ENCODE results near the gene PALLD.
"Not testable (repeated sequence)": the region's sequence is repeated elsewhere in the genome, so short reads cannot be mapped to it uniquely, and the experiment has no call there.

Gene PALLD

DNA sequence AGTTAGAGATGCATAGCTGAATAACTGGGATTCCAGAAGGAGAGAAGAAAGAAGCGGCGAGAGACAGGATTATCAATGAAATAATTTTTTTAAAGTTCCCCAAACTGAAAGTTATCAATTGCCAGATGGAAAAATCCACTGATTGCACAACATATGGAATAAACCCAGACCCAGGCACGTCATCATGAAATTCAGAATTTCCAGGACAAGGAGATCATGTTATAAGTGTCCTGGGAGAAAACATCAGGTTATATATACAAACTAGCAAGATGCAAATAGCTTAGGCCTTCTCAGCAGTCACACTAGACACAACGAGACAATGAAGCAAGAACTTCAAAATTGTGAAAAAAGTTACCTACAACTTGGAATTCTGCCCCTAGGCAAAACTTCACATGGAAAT is 200.0 kb downstream of the PALLD start:
- Mint-ChIP-seq H3K27me3 (no peaks in the 10 kb centered on the region), H3K36me3 (no peaks in the 10 kb centered on the region), H3K9me3 (no peaks in the 10 kb centered on the region), H3K27ac (no peak overlapping the region), H3K4me1 (no peaks in the 10 kb centered on the region), H3K4me3 (no peak overlapping the region)
- ATAC-seq: no peak

DNA sequence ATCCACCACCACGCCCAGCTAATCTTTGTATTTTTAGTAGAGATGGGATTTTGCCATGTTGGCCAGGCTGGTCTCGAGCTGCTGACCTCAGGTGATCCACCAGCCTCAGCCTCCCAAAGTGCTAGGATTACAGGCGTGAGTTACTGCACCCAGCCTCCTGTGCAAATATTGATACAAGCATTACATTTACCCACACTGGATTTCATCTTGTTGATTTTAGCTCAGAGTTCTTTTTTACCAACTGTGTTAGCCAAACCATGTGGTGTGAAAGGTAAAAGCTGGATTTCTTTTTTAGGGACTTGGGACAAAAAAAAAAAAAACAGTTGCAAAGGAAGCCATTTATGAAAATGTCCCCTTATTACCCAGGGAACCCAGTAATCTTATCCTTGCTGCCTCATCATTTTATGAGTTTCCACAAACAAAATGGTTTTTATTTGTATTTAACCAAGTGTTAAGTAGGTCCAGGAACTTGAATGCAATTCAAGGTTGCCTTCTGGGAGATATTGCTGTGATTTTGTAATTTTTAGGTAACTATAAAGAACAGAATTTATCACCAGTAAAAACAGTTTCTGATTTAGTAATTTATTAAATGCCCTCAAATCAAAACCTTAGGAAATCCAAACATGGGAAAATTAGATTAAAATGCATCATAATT is 202.5 kb downstream of the PALLD start:
- H3K9me3 Mint-ChIP-seq: no peaks in the 10 kb centered on the region
- H3K27ac Mint-ChIP-seq: no peak overlapping the region
- H3K4me3 Mint-ChIP-seq: no peak overlapping the region
- H3K4me1 Mint-ChIP-seq: no peaks in the 10 kb centered on the region
- no peaks in the 10 kb centered on the region for H3K27me3 Mint-ChIP-seq
- H3K36me3 Mint-ChIP-seq: no peaks in the 10 kb centered on the region
- no peak for ATAC-seq

DNA sequence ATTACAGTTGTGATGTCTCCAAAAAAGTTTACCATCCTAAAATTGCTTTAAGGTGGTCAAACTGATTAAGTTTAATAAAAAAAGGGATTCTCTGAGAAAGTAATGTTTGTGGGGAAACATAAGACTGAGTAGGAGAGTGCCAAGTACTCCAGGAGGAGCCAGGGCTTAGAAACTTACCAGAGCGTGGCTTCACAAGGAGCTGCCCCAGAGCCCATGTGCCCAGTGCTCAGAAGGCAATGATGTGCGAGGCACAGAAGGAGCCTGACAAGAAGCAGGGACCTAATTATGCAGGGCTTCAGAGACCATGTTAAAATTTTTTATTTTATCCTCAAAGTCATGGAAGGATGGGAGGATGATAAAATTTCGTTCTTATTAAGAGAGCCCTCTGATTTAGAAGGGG is 204.2 kb downstream of the PALLD start:
- no peak overlapping the region for H3K4me3 Mint-ChIP-seq

DNA sequence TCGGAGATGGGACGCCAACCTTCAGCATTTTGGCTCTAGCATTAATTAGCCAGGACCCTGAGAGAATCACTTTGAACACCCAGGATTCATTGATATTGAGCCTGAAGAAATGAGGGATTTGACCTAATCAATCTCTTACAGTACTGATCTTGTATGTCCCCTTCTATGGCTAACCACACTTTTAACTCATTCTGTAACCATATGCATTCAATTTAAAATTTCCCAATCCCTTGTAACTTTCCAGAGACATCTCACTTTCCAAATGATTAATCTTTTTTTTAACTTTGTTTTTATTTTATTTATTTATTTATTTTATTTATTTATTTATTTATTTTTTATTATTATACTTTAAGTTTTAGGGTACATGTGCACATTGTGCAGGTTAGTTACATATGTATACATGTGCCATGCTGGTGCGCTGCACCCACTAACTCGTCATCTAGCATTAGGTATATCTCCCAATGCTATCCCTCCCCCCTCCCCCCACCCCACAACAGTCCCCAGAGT is 205.8 kb downstream of the PALLD start:
- H3K4me3 Mint-ChIP-seq, H3K9me3 Mint-ChIP-seq, H3K36me3 Mint-ChIP-seq, ATAC-seq, H3K27ac Mint-ChIP-seq, H3K4me1 Mint-ChIP-seq, H3K27me3 Mint-ChIP-seq: not testable (repeated sequence)

More for the DNA sequence above, 204.2 kb downstream of the PALLD start:
- H3K9me3 Mint-ChIP-seq: no peaks in the 10 kb centered on the region
- ATAC-seq: no peak
- H3K4me1 Mint-ChIP-seq: no peaks in the 10 kb centered on the region
- H3K27ac Mint-ChIP-seq: no peak overlapping the region
- H3K36me3 Mint-ChIP-seq: no peaks in the 10 kb centered on the region
- no peaks in the 10 kb centered on the region for H3K27me3 Mint-ChIP-seq

DNA sequence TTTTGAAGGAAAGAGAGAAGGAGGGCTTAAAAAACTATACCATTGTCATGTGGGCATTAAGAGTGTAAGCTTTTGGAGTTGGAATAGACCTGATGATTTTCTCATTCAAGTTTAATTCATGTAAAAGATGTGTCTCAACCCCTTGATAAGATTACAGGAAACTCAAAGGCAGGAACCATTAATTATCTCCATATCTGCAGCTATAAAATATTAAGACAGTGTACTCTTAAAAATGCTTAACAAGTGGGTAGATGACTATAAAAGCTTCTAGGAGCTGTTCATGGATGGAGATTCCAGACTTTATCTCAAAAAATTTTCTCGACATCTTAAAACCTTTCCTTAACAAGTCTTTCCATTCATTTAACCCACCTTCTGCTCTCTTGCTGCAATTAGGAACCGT is 208.3 kb downstream of the PALLD start:
- Mint-ChIP-seq H3K4me1 (no peaks in the 10 kb centered on the region), H3K27ac (no peak overlapping the region), H3K27me3 (peaks cover 10% of the 10 kb centered on the region), H3K36me3 (no peaks in the 10 kb centered on the region), H3K4me3 (no peak overlapping the region), H3K9me3 (no peaks in the 10 kb centered on the region)
- no peak for ATAC-seq

DNA sequence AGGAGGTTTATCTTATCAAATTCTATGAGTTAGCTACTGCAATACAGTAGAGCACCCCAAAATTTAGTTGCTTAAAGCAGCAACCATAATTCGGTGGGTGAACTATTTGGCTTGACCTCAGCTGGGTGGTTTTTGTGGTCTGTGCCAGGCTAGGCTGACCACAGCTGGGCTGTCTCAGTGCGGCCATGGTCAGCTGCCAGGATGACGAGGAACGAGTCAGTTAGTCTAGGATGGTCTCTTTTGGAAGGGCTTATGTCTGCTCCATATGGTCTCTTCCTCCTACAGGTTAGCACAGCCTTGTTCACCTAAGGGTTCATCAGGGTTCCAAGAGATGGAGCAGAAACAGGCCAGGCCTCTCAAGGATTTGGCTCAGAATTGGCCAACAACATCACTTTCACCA is 210.4 kb downstream of the PALLD start:
- Mint-ChIP-seq H3K9me3 (no peaks in the 10 kb centered on the region), H3K4me3 (no peak overlapping the region), H3K27ac (no peak overlapping the region), H3K4me1 (peaks cover 5% of the 10 kb centered on the region), H3K27me3 (peaks cover 10% of the 10 kb centered on the region), H3K36me3 (no peaks in the 10 kb centered on the region)
- no peak for ATAC-seq

DNA sequence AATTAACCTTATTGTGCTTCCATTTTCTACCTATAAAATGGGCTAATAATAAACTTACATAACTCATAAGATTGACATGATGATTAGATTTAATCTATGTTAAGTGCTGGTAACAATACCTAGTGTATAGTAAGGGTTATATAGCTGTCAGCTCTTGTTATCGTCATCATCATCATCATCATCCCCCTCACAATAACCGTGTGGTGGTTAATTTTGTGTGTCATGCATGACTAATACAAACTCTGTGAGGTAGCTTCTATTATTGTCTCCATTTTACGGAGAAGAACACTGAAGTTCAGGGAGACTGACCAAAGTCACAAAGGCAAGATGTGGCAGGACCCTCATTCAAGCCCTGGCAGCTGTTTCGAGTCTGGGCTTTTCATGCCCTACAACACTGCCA is 211.3 kb downstream of the PALLD start:
- Mint-ChIP-seq H3K9me3 (no peaks in the 10 kb centered on the region), H3K4me3 (no peak overlapping the region), H3K4me1 (peaks cover 7% of the 10 kb centered on the region), H3K27me3 (peaks cover 10% of the 10 kb centered on the region), H3K36me3 (no peaks in the 10 kb centered on the region), H3K27ac (no peak overlapping the region)
- ATAC-seq: no peak

DNA sequence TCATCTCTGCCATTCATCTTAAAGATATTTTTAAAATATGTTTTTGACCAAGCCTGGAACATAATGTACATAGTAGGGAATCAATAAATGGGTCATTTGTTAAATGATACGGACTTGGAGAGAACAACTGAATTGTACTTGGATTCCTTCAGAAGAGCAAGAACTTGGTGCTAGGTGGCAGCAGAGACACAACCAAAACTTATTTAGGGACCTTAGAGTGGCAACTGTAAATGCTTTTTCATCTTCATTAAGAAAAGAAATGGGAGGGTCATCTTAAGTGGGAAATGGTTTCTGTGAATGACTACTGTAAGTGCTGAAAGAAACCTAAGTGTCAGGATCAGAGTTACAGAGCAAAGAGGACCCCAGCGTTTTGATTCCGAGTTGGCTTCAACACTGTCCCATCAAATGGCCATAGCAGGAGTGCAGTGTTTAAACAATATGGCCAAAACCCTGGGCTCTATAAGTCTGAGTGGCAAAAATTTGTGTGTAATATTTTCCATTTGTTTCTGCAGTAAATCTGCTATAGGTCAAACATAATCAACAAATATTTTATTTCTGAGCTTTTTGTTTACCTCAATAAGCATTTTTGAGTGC is 213.6 kb downstream of the PALLD start:
- H3K4me1 Mint-ChIP-seq: peaks cover 7% of the 10 kb centered on the region

DNA sequence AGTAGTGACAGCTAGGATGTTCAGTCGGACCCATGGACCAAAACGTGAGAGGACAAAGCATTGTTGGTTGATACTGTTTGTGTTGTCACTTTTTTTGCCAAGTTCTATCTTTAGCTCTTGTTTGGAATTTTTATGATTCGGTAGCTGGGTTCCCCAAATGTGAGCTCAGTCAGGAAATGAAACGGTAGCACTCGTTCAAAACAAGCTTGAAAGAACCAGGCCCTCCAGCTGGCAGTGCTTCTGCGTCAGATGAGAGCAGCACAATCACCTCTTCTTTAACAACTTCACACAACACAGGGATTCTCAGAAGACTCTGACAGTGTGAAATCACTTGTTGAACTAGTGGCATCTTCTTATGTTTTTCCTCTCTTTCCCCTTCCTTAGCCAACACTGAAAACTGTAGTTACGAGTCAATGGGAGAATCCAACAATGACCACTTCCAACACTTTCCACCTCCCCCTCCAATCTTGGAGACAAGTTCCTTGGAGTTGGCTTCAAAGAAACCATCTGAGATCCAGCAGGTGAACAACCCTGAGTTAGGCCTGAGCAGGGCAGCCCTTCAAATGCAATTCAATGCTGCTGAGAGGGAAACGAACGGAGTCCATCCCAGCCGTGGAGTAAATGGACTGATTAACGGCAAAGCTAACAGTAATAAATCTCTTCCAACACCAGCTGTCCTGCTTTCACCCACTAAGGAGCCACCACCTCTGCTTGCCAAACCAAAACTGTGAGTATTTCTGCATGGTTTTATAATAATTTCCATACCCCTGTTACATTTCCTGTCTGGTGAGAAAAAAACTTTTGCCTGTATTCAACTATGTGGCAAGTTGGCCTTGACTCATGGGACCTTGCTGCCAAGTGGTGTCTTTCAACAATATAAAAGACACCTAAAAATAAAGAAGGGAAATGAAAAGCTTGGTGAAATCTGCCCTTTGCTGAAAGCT is 214.6 kb downstream of the PALLD start:
- Mint-ChIP-seq H3K9me3 (no peaks in the 10 kb centered on the region), H3K27me3 (peaks cover 10% of the 10 kb centered on the region), H3K4me1 (peaks cover 7% of the 10 kb centered on the region), H3K36me3 (no peaks in the 10 kb centered on the region), H3K27ac (no peak overlapping the region), H3K4me3 (no peak overlapping the region)
- peak; percentile 18 for ATAC-seq

More for the DNA sequence above, 213.6 kb downstream of the PALLD start:
- no peak for ATAC-seq
- Mint-ChIP-seq H3K4me3 (no peak overlapping the region), H3K27ac (no peak overlapping the region), H3K9me3 (no peaks in the 10 kb centered on the region), H3K27me3 (peaks cover 10% of the 10 kb centered on the region), H3K36me3 (no peaks in the 10 kb centered on the region)

DNA sequence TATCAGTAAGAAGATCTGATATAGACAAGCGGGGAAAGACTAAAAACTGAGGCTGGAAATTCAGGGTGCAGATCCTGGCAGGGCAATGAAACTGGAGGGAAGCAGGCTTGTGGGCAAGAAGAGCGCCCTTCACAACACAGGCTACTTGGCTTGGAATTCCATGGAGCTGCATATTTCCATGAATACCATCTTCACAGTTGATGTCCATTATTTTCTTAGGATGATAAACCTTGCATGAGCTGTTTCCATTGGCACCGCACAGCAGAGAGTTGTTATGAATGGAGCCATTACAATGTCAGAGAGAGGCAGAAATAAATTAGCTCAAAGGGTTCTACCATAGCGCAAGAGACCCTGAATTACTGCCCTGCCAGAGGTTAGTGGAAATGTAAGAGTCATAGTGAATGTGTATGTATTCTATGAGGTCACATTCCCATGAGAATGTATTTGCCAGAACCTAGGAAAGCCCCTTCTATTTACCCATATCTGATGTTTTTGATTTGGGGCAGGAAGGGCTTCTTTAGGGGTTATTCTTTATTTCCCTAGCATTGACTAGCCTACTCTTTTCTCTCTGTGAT is 215.6 kb downstream of the PALLD start:
- Mint-ChIP-seq H3K4me3 (no peak overlapping the region), H3K27me3 (peaks cover 10% of the 10 kb centered on the region), H3K36me3 (no peaks in the 10 kb centered on the region), H3K9me3 (no peaks in the 10 kb centered on the region), H3K27ac (no peak overlapping the region), H3K4me1 (peaks cover 7% of the 10 kb centered on the region)
- no peak for ATAC-seq

DNA sequence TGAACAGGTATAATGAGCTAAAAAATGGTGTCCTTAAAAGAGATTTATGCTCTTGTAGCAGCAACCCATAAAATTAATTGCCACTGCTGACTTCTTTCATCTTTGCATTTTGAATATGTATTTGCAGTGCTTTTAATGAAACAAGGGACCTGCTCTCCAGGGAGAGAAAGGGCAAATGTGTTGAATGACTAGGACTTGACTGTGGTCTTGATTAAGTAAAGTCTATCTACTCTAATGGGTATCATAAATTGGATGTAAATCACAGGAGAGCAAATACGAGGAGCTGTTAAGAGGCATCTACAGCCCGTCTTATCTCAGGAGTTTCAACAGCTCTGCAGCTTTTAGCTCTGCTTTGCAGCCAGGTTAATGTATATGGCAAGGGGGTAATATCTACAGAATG is 216.4 kb downstream of the PALLD start:
- no peak overlapping the region for H3K4me3 Mint-ChIP-seq
- no peak for ATAC-seq
- H3K9me3 Mint-ChIP-seq: no peaks in the 10 kb centered on the region
- no peaks in the 10 kb centered on the region for H3K36me3 Mint-ChIP-seq
- no peak overlapping the region for H3K27ac Mint-ChIP-seq
- peaks cover 10% of the 10 kb centered on the region for H3K27me3 Mint-ChIP-seq
- peaks cover 7% of the 10 kb centered on the region for H3K4me1 Mint-ChIP-seq

DNA sequence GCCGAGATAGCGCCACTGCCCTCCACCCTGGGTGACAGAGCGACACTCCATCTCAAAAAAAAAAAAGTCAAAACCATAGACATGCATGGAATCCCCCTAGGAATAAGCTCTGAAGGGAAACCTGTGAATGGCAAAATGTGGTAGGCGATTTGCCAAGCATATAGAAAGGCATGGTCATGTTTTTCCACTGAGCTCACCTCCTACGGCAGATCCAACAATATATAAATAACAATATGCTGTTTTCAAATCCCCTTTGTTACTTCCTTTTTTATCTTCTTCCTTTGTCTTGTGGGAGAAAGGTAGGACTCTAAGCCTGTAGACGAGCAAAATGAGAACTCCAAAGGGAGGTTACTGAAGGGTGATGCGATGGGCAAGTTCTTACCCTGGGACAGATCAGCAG is 219.0 kb downstream of the PALLD start:
- Mint-ChIP-seq H3K36me3 (no peaks in the 10 kb centered on the region), H3K9me3 (no peaks in the 10 kb centered on the region), H3K27me3 (no peaks in the 10 kb centered on the region), H3K4me1 (peaks cover 7% of the 10 kb centered on the region), H3K4me3 (no peak overlapping the region), H3K27ac (no peak overlapping the region)
- no peak for ATAC-seq

DNA sequence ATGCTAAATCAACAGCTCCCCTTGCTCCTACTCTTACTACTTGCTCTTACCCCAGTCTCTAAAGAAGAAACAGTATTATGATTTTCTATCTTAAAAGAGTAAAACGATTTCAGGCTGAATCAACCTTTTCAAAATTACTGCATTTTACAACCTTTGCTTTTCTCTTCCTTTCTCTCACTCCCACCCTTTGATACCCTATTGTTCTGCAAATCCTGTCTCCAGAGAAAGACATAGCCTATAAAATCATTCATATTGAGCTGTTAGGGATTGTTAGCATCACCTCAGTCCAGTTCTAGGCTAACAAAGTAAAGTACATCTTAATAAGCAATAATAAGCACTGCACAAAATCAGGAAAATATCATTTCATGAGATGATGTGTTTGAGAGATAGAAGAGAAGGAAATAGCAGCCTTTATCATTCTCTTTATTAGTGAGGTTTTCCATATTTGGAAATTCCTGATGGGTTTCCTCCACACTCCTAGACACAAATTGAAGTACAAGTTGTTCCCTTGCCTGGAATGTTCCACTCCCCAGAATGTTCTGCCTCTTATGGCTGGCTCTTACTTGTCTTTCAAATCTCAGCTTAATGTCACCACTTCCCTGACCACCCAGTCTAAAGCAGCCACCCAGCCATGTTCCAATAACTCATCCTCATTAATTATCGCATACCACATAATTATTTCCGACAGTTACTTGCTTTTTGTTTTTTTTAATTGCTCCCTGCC is 219.7 kb downstream of the PALLD start:
- peaks cover 7% of the 10 kb centered on the region for H3K4me1 Mint-ChIP-seq
- no peak overlapping the region for H3K4me3 Mint-ChIP-seq
- peaks cover 3% of the 10 kb centered on the region for H3K27me3 Mint-ChIP-seq
- ATAC-seq: no peak
- H3K9me3 Mint-ChIP-seq: no peaks in the 10 kb centered on the region
- H3K27ac Mint-ChIP-seq: no peak overlapping the region
- H3K36me3 Mint-ChIP-seq: no peaks in the 10 kb centered on the region

DNA sequence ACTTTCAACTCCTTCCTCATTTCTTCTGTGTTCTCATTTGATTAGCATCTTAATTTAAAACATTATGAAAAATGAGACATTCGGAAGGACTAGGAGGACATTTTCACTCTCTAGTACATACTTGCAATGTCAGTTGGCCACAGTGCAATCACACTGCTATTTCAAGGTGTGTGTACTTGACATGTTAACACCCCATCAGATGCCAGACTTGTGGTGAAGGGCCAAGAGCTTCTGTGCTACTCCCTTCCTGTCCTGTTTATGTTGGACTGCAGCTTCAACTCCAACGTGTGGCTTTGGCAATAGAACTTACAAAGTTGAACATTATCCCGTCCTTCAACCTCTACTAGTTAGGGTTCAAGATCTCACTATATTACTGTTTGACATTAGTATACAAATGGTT is 221.0 kb downstream of the PALLD start:
- Mint-ChIP-seq H3K4me1 (peaks cover 4% of the 10 kb centered on the region), H3K4me3 (no peak overlapping the region), H3K9me3 (no peaks in the 10 kb centered on the region), H3K27ac (no peak overlapping the region), H3K36me3 (no peaks in the 10 kb centered on the region), H3K27me3 (peaks cover 15% of the 10 kb centered on the region)
- ATAC-seq: no peak

DNA sequence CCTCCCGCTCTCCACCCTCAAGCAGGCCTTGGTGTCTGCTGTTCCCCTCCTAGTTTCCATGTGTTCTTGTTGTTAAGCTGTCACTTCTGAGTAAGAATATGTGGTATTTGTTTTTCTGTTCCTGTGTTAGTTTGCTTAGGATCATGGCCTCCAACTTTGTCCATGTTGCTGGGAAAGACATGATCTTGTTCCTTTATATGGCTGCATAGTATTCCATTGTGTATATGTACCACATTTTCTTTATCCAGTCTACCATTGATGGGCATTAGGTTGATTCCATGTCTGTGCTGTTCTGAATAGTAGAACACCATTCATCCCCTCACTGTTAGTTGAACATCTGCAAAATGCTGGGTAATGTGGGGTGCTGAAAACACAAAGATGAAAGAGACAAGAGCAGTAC is 222.9 kb downstream of the PALLD start:
- no peak overlapping the region for H3K27ac Mint-ChIP-seq
- no peak overlapping the region for H3K4me3 Mint-ChIP-seq
- no peaks in the 10 kb centered on the region for H3K9me3 Mint-ChIP-seq
- no peak for ATAC-seq
- peaks cover 23% of the 10 kb centered on the region for H3K27me3 Mint-ChIP-seq
- peaks cover 11% of the 10 kb centered on the region for H3K4me1 Mint-ChIP-seq
- H3K36me3 Mint-ChIP-seq: no peaks in the 10 kb centered on the region

All from stimulated activated memory B cell treated with anti-CD40 and anti-IgM and Interleukin-4, amounts not matched to agents 10 μg/mL and 1 μg/mL and 100 μg/mL, for 72 hours (primary cell).